Naive B cell (primary cell): ENCODE data around the gene HTR2C. TPM values are rescaled to one million over a fixed set of nuclear protein-coding genes. Genes with fewer than 3 reads are reported as not detected.

Experiments
- ATAC-seq, 2 donors: fragments of 150-1000 bp; cut with Tn5 transposase; 2 replicates each; pipeline ENCODE4 v1.10.0; 2021; ENCODE audit warnings: low read depth in 2 of 2, mild to moderate bottlenecking in 2 of 2, moderate library complexity in 2 of 2
- DNase-seq: peaks from one replicate; pipeline ENCODE4 v3.0.0; 2022
- H3K27ac Mint-ChIP-seq, 6 donors: one replicate each; pipeline ENCODE4 v1.8.0; 2020 to 2022; ENCODE audit warnings: mild to moderate bottlenecking in 6 of 6, mixed read lengths in 6 of 6, moderate library complexity in 5 of 6, inconsistent platforms in 2 of 6
- H3K27me3 Mint-ChIP-seq, 3 donors: one replicate each; pipeline ENCODE4 v1.8.0; 2021 to 2022; ENCODE audit warnings: mixed read lengths in 3 of 3, mild to moderate bottlenecking in 1 of 3
- H3K36me3 Mint-ChIP-seq, 2 donors: one replicate each; pipeline ENCODE4 v1.8.0; 2020 to 2022; ENCODE audit warnings: mixed read lengths in 2 of 2, inconsistent platforms in 1 of 2, mild to moderate bottlenecking in 1 of 2
- H3K4me1 Mint-ChIP-seq, 3 donors: one replicate each; pipeline ENCODE4 v1.8.0; 2020 to 2022; ENCODE audit warnings: mixed read lengths in 3 of 3, inconsistent platforms in 1 of 3, mild to moderate bottlenecking in 1 of 3, moderate library complexity in 1 of 3
- H3K4me3 Mint-ChIP-seq, 8 donors: one replicate each; pipeline ENCODE4 v1.8.0; 2020 to 2022; ENCODE audit warnings: mild to moderate bottlenecking in 8 of 8, mixed read lengths in 8 of 8, moderate library complexity in 8 of 8, inconsistent platforms in 2 of 8
- H3K9me3 Mint-ChIP-seq, 7 donors: one replicate each; pipeline ENCODE4 v1.8.0; 2020 to 2022; ENCODE audit warnings: mixed read lengths in 7 of 7, mild to moderate bottlenecking in 5 of 7, inconsistent platforms in 2 of 7, moderate library complexity in 1 of 7
- polyA plus RNA-seq, 6 donors: library from polyadenylated mRNA; unstranded; fragments of 300-500 nt; fragmentation: Illumina TruSeq; gene quantifications; one replicate each; pipeline ENCODE4 v1.2.3, GENCODE V29; 2021; ENCODE audit warnings: low read depth in 6 of 6

The HTR2C gene
- polyA plus RNA-seq, 6 donors from 2014 or later = not detected

DNA sequence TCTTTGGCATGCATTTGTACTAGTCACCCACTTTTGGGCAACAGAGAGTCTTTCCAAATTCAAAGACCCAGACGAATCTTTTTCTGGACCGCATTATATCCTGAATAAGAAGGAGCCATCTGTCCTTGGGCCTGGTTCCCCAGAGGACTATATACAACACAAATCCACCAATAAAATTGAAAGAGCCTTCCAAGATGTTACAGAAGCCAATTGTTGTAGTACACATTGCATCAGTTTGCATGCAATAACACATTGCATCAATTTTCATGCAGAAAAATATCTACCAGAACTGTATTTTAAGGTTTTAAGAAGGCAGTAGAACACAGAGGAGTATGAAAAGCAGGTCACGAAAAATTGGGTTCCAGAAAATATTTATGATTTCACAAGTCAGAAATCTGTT, 203.2 kb downstream of the HTR2C start:
- H3K9me3 Mint-ChIP-seq = peaks cover 0 to 12% (median 2%) of the 10 kb centered on the region in 7 donors
- H3K27me3 Mint-ChIP-seq = no peaks in the 10 kb centered on the region
- no peak overlapping the region for H3K27ac Mint-ChIP-seq
- no peaks in the 10 kb centered on the region for H3K4me1 Mint-ChIP-seq
- no peak overlapping the region for H3K4me3 Mint-ChIP-seq
- DNase-seq = no peak
- no peak for ATAC-seq
- no peaks in the 10 kb centered on the region for H3K36me3 Mint-ChIP-seq

DNA sequence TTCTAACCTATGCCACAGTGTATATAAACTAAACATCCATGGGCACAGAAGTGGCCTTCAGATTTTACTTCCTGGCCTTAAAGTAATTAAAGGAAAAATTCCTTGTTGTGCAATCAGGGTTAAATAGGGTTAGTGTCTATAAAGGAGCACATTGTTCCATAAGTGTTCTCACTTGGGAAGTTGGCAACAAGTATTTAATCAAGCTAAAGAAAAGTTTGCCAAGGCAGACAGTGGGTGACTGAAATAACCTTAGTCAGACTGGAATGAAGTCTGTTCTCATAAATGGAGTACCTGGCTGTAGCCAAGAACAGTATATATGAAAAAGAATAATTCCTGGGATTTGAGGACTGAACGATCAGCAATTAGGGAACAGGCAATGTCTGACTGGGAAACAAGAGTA, 213.6 kb downstream of the HTR2C start:
- no peaks in the 10 kb centered on the region for H3K36me3 Mint-ChIP-seq
- H3K4me3 Mint-ChIP-seq = no peak overlapping the region
- no peaks in the 10 kb centered on the region for H3K4me1 Mint-ChIP-seq
- H3K9me3 Mint-ChIP-seq = peaks cover 0 to 5% (median 0%) of the 10 kb centered on the region in 7 donors
- no peak overlapping the region for H3K27ac Mint-ChIP-seq
- no peak for DNase-seq
- no peak for ATAC-seq
- no peaks in the 10 kb centered on the region for H3K27me3 Mint-ChIP-seq

DNA sequence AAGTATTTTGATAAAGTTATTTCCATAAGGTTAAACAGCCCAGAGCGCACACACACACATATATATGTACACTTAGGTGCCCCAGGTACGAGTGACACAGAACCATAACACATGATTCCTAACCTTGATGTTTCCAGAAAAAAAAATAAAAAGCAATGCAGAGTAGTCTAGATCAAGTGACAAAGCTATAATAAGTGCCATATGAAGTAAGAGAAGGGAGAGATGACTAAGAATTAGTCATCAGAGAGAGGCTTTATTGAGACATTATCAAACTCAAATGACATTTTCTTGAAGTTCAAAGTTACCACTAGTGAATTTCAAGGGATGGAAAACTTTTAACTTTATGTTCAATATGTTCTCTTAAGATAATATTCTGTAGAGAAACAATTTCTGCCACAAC, 215.0 kb downstream of the HTR2C start:
- Mint-ChIP-seq H3K4me3 (no peak overlapping the region), H3K36me3 (no peaks in the 10 kb centered on the region)
- no peak for DNase-seq

DNA sequence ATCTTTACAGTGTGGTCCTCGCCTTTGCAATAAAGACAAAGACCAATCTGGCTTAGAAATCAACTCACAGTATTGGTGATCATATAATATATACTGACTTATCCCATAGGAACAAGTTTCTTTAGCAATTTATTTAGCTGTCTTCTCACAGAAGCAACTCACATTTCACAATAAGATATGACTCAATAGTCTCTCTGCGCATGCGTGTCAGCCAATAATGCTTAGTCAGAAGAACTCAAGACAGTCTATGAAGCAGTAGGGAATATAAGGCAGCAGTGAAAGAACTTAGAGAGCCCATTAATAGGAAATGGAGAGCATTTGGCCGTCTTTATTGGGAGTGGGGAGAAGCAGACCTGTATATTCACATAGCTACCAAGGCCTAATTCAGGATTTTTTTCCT, 216.8 kb downstream of the HTR2C start:
- no peak overlapping the region for H3K4me3 Mint-ChIP-seq
- H3K4me1 Mint-ChIP-seq = no peaks in the 10 kb centered on the region
- no peak for ATAC-seq
- no peak for DNase-seq
- no peak overlapping the region for H3K27ac Mint-ChIP-seq
- peaks cover 0 to 1% (median 0%) of the 10 kb centered on the region in 7 donors for H3K9me3 Mint-ChIP-seq
- H3K36me3 Mint-ChIP-seq = no peaks in the 10 kb centered on the region
- H3K27me3 Mint-ChIP-seq = no peaks in the 10 kb centered on the region

More for the DNA sequence above, 215.0 kb downstream of the HTR2C start:
- no peak for ATAC-seq
- H3K9me3 Mint-ChIP-seq = peaks cover 0 to 3% (median 0%) of the 10 kb centered on the region in 7 donors
- H3K27me3 Mint-ChIP-seq = no peaks in the 10 kb centered on the region
- H3K27ac Mint-ChIP-seq = no peak overlapping the region
- no peaks in the 10 kb centered on the region for H3K4me1 Mint-ChIP-seq

DNA sequence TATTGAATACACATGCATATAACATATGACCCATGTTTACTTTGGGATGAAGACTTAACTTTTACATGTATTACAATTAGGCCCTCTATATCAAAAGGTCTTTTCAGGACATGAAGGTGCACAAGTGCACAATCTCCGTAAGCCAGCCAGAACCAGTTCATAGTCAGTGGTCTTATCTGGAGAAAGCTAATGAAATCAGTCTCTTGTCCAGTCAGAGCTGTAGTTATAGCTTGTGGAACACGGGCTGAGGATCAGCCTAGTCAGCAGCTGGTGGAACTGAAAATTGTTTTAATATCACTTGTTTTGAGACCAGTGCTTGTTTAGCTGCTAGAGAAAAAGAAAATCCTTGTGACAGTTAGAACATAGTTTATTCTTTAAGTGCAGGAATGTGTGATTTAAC, 235.6 kb downstream of the HTR2C start:
- H3K9me3 Mint-ChIP-seq = no peaks in the 10 kb centered on the region
- no peak for DNase-seq
- H3K27me3 Mint-ChIP-seq = no peaks in the 10 kb centered on the region
- no peaks in the 10 kb centered on the region for H3K36me3 Mint-ChIP-seq
- no peak overlapping the region for H3K27ac Mint-ChIP-seq
- no peaks in the 10 kb centered on the region for H3K4me1 Mint-ChIP-seq
- H3K4me3 Mint-ChIP-seq = no peak overlapping the region
- no peak for ATAC-seq

DNA sequence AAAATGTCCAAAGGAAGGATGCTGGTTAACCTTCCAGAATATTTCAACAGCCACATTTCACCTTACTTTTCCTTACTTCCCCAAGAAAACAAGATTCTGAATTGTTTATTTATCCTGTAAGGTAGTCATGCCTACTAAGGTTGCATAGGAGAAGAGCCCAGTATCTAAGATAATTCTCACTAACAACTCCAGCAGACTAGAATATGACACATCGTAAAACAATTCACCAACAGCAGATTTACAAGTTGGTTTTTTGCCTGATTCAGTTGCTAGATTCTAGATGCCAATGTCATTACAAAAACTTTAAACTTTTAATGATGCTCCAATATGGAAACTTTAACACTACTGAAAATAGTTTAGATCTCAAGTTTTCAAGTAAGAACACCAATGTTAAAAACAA, 257.2 kb downstream of the HTR2C start:
- no peak overlapping the region for H3K4me3 Mint-ChIP-seq
- no peaks in the 10 kb centered on the region for H3K27me3 Mint-ChIP-seq
- H3K36me3 Mint-ChIP-seq = no peaks in the 10 kb centered on the region
- DNase-seq = no peak
- H3K27ac Mint-ChIP-seq = no peak overlapping the region
- no peak for ATAC-seq
- H3K9me3 Mint-ChIP-seq = peaks cover 0 to 23% (median 7%) of the 10 kb centered on the region in 7 donors
- H3K4me1 Mint-ChIP-seq = no peaks in the 10 kb centered on the region

DNA sequence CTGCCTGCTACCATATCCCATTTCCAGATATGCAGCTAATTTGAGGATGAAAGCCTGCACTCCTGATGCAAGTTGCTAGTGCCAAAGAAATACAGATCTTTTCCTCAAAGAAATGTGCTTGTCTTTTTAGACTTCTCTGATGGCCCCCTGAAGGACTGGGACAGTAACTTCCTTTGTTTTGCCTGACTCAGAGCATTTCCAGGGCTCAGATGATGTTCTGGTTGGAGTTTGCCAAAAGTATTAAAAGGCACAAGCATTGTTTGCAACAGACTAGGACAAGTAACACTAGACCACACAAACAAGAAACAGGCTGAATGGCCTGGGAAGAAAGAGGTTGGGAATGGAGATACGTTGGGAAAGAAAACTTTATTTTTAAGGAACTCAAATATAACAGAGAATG, 258.3 kb downstream of the HTR2C start:
- Mint-ChIP-seq H3K4me1 (no peaks in the 10 kb centered on the region), H3K4me3 (no peak overlapping the region), H3K36me3 (no peaks in the 10 kb centered on the region), H3K9me3 (peaks cover 0 to 23% (median 7%) of the 10 kb centered on the region in 7 donors), H3K27ac (no peak overlapping the region), H3K27me3 (no peaks in the 10 kb centered on the region)
- DNase-seq = no peak
- ATAC-seq = no peak

DNA sequence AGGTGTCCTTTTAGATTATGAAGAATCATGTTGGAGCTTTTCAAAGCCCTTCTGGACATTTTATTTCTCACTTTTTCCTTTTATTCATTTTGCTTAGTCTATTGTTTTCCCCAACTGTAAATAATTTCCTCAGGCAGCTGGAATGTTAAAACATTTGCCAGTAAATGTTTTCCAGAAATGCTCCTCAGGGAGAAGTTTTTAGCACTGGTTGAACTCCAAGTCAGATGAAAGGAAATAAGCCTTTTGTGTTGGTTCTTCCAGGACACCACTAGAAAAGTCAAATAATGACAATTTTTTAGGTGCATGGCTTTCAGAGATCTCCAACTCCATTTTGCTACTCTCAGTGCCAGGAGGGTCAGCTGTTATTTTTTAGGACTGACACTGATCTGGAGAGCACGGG, 305.6 kb downstream of the HTR2C start:
- no peak overlapping the region for H3K4me3 Mint-ChIP-seq
- peaks cover 0 to 17% (median 6%) of the 10 kb centered on the region in 7 donors for H3K9me3 Mint-ChIP-seq

DNA sequence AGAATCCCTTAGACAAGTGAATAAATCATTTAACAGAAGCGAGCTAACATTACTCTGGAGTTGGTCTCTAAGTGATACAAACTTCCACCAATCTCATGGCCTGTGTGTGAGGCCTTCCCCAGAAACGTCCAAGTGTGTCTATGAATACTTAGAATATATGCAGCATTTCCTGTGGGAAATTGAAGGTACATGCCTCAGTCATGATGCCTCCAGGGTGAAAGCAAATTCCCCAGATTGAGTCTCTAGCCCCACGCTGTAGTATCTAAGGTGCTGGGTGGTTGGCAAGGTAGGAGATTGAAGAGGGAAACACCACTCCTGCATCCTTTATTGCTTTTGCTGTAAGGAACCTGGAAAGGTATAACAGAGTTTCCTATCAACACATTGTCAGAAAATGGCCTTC, 319.7 kb downstream of the HTR2C start:
- ATAC-seq (no peak), DNase-seq (no peak)
- Mint-ChIP-seq H3K27ac (no peak overlapping the region), H3K36me3 (no peaks in the 10 kb centered on the region), H3K4me3 (no peak overlapping the region), H3K4me1 (no peaks in the 10 kb centered on the region), H3K27me3 (no peaks in the 10 kb centered on the region), H3K9me3 (peaks cover 0 to 11% (median 2%) of the 10 kb centered on the region in 7 donors)

More for the DNA sequence above, 305.6 kb downstream of the HTR2C start:
- Mint-ChIP-seq H3K36me3 (no peaks in the 10 kb centered on the region), H3K27me3 (no peaks in the 10 kb centered on the region), H3K4me1 (no peaks in the 10 kb centered on the region), H3K27ac (no peak overlapping the region)
- DNase-seq (no peak), ATAC-seq (no peak)

DNA sequence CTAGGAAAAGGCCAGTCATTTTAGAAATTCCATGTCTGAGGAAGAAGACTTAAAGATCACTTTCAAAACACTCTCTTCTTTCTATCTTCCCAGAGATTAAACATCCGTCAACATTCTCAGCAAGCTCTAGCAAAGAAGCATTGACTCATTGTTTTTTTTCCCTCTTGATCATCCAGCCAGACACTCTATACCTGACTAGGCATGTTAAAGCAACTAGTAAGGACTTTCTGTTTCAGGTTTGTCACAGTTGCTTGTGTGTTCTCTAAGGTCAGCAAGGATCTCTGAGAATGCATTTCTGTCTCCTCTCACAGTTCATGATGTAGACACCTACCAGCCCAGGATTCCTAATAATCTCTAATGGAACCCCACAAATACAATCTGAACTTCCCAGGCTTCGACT, 321.4 kb downstream of the HTR2C start:
- H3K4me3 Mint-ChIP-seq = no peak overlapping the region
- no peaks in the 10 kb centered on the region for H3K27me3 Mint-ChIP-seq
- no peak overlapping the region for H3K27ac Mint-ChIP-seq
- H3K4me1 Mint-ChIP-seq = no peaks in the 10 kb centered on the region
- no peak for ATAC-seq
- no peak for DNase-seq
- no peaks in the 10 kb centered on the region for H3K36me3 Mint-ChIP-seq
- H3K9me3 Mint-ChIP-seq = peaks cover 0 to 9% (median 2%) of the 10 kb centered on the region in 7 donors

DNA sequence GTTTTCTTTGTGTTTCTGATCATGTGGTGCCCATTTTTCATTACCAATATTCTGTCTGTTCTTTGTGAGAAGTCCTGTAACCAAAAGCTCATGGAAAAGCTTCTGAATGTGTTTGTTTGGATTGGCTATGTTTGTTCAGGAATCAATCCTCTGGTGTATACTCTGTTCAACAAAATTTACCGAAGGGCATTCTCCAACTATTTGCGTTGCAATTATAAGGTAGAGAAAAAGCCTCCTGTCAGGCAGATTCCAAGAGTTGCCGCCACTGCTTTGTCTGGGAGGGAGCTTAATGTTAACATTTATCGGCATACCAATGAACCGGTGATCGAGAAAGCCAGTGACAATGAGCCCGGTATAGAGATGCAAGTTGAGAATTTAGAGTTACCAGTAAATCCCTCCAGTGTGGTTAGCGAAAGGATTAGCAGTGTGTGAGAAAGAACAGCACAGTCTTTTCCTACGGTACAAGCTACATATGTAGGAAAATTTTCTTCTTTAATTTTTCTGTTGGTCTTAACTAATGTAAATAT, 323.2 kb downstream of the HTR2C start:
- no peaks in the 10 kb centered on the region for H3K36me3 Mint-ChIP-seq
- DNase-seq (no peak), ATAC-seq (no peak)
- H3K4me3 Mint-ChIP-seq = no peak overlapping the region
- no peak overlapping the region for H3K27ac Mint-ChIP-seq
- peaks cover 0 to 9% (median 0%) of the 10 kb centered on the region in 7 donors for H3K9me3 Mint-ChIP-seq
- no peaks in the 10 kb centered on the region for H3K4me1 Mint-ChIP-seq
- no peaks in the 10 kb centered on the region for H3K27me3 Mint-ChIP-seq

DNA sequence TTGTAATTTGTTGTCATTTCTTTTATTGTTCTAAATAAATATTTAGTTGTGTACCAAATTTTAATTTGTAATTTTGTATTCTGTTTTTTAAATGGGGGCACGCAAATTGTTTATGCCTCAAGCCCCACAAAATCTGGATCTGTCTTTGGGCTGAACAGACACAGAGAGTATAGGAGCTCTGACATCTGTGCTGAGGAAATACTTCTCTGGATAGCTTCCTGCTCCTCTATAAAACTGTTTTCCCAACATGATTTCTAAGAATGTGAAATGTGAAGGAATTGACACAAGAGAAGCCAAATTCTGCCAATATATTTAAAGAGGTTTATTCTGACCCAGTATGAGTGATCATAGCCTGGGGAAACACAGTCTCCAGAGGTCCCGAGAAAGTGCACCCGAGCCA, 340.5 kb downstream of the HTR2C start:
- H3K4me3 Mint-ChIP-seq = no peak overlapping the region
- no peak for DNase-seq
- H3K9me3 Mint-ChIP-seq = peaks cover 0 to 3% (median 0%) of the 10 kb centered on the region in 7 donors
- H3K4me1 Mint-ChIP-seq = no peaks in the 10 kb centered on the region
- no peak overlapping the region for H3K27ac Mint-ChIP-seq
- no peaks in the 10 kb centered on the region for H3K27me3 Mint-ChIP-seq
- no peaks in the 10 kb centered on the region for H3K36me3 Mint-ChIP-seq
- no peak for ATAC-seq

DNA sequence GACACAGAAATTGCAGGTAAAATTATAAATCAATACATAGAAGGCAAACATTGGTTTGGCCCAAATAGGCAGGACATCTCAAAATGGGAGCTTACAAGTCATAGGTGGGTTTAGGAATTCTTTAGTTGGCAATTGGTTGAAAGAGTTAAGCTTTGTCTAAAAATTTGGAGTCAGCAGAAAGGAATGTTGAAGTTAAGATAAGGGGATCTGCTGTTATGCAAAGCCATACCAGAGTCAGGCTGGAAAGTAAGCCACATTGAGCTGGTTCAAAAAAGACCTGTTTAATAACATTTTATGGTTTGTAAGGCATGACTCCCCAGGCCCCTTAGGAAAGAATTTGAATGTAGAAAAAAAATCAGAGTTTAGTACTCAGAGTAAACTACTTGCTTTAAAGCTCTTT, 341.0 kb downstream of the HTR2C start:
- Mint-ChIP-seq H3K27ac (no peak overlapping the region), H3K4me3 (no peak overlapping the region), H3K9me3 (peaks cover 0 to 3% (median 0%) of the 10 kb centered on the region in 7 donors), H3K27me3 (no peaks in the 10 kb centered on the region), H3K36me3 (no peaks in the 10 kb centered on the region), H3K4me1 (no peaks in the 10 kb centered on the region)
- ATAC-seq = no peak
- no peak for DNase-seq

DNA sequence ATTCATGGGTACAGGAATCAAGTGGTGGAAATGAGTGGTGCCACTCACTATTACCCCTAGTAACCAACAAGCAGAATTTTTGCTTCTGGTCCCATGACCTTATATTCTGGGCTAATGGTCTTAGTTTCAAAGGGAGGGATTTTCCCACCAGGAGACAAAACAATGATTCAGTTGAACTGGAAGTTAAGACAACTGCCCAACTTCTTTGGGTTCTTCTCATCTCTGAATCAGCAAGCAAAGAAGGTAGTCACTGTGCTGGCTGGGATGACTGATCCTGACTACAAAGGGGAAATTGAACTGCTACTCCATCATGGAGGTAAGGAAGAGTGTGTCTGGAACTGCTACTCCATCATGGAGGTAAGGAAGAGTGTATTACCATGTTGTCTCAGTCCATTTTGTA, 346.3 kb downstream of the HTR2C start:
- no peaks in the 10 kb centered on the region for H3K27me3 Mint-ChIP-seq
- DNase-seq (no peak), ATAC-seq (no peak)
- no peak overlapping the region for H3K27ac Mint-ChIP-seq
- H3K4me3 Mint-ChIP-seq = no peak overlapping the region
- peaks cover 0 to 12% of the 10 kb centered on the region in 2 donors for H3K36me3 Mint-ChIP-seq
- H3K9me3 Mint-ChIP-seq = peaks cover 5 to 21% (median 17%) of the 10 kb centered on the region in 7 donors
- no peaks in the 10 kb centered on the region for H3K4me1 Mint-ChIP-seq

DNA sequence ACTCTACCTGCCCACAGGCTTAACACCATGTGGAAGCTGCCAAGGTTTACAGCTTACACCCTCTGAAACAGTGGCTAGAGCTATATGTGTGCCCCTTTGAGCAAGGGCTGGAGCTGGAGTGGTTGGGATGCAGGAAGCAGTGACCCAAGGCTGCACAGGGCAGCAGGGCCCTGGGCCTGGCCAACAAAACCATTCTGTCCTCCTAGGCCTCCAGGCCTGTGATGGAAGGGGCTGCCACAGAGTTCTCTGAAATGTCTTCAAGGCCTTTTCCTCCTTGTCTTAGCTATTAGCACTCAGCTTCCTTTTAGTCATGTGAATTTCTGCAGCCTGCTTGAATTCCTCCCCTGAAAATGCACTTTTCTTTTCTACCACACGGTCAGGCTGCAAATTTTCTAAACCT, 348.7 kb downstream of the HTR2C start:
- Mint-ChIP-seq H3K27ac (no peak overlapping the region), H3K27me3 (no peaks in the 10 kb centered on the region), H3K36me3 (peaks cover 0 to 12% of the 10 kb centered on the region in 2 donors), H3K4me1 (no peaks in the 10 kb centered on the region), H3K4me3 (peak overlapping the region in 1 of 8 donors; percentile 29), H3K9me3 (peaks cover 4 to 25% (median 18%) of the 10 kb centered on the region in 7 donors)
- ATAC-seq = no peak
- no peak for DNase-seq
